K562 treated with DMSO at 1 percent for 48 hours (cell line): ENCODE results near the gene ABCA10. TPM values are rescaled to one million over a fixed set of nuclear protein-coding genes. Genes with fewer than 3 reads are reported as not detected.

Experiments
- total RNA-seq: library from RNA; unstranded; fragments of 300-600 nt; gene quantifications from 2 replicates; pipeline ENCODE4 v1.2.3, GENCODE V29; 2022; ENCODE audit warnings: low replicate concordance; ENCODE audit errors: extremely low read depth

ABCA10 gene, protein sequence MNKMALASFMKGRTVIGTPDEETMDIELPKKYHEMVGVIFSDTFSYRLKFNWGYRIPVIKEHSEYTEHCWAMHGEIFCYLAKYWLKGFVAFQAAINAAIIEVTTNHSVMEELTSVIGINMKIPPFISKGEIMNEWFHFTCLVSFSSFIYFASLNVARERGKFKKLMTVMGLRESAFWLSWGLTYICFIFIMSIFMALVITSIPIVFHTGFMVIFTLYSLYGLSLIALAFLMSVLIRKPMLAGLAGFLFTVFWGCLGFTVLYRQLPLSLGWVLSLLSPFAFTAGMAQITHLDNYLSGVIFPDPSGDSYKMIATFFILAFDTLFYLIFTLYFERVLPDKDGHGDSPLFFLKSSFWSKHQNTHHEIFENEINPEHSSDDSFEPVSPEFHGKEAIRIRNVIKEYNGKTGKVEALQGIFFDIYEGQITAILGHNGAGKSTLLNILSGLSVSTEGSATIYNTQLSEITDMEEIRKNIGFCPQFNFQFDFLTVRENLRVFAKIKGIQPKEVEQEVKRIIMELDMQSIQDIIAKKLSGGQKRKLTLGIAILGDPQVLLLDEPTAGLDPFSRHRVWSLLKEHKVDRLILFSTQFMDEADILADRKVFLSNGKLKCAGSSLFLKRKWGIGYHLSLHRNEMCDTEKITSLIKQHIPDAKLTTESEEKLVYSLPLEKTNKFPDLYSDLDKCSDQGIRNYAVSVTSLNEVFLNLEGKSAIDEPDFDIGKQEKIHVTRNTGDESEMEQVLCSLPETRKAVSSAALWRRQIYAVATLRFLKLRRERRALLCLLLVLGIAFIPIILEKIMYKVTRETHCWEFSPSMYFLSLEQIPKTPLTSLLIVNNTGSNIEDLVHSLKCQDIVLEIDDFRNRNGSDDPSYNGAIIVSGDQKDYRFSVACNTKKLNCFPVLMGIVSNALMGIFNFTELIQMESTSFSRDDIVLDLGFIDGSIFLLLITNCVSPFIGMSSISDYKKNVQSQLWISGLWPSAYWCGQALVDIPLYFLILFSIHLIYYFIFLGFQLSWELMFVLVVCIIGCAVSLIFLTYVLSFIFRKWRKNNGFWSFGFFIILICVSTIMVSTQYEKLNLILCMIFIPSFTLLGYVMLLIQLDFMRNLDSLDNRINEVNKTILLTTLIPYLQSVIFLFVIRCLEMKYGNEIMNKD (N-terminal part only)
- total RNA-seq = not detected in 2 replicates

GRCh38 chr17:69228576-69228975 lies at the start of gene ABCA10:
Gene ABCA10 (minus strand): TSS chr17:69228824. CDS start chr17:69225358, 3,466 bp downstream.

DNA sequence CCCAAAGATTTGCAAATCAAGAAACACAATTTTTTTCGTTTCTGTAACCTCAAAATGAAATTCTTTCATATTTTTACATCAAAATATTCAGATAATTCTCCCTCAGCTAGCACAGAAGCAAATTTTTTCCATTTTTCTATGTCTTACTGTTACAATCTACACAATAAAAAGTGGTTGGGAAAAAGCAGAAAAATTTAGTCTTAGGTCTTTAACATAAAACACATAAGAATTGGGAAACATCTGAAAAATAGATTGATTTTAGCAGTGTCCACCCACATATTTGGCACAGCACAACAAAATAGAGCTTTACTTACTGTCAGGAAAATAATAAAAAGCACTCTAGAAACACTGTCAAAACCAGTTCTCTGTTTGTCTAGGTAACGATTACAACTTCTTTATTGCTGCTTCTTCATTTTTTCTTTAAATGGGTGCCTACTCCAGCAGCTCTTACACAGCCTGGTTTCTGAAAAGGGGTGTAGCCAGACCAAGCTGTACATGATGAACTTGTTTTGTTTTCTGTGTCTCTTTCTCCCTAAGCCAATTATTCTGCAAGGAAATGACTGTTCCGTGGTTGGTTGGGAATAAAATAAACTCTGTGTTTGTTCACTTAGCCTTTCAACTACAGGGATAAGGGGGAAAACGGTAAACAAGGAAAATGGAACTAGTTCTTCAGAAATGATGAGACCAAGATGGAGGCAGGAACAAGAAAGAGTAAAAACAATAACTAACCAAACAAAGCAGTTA lies 87.0 kb downstream of the ABCA10 start, which contains the start of gene ABCA6:
TSS of gene ABCA6 (minus strand) at position 465 of the 744 bp plus-strand sequence. CDS start 1,192 bp downstream, outside the sequence.

Other genes with a start within 250 kb of the ABCA10 start
- not detected in 2 replicates for gene ABCA9, start 167.9 kb downstream of the ABCA10 start, total RNA-seq
- not detected in 2 replicates for gene ABCA6, start 86.9 kb downstream of the ABCA10 start, total RNA-seq
- not detected in 2 replicates for gene ABCA5, start 98.3 kb upstream of the ABCA10 start, total RNA-seq
- gene MAP2K6, start 185.9 kb upstream of the ABCA10 start, total RNA-seq = not detected in 2 replicates